ENCODE data around the gene GSN. TPM values are rescaled to one million over a fixed set of nuclear protein-coding genes. Genes with fewer than 3 reads are reported as not detected.

GSN gene
- total RNA-seq, 2 experiments from 2014 or later: 1.7 to 1.8 TPM

DNA sequence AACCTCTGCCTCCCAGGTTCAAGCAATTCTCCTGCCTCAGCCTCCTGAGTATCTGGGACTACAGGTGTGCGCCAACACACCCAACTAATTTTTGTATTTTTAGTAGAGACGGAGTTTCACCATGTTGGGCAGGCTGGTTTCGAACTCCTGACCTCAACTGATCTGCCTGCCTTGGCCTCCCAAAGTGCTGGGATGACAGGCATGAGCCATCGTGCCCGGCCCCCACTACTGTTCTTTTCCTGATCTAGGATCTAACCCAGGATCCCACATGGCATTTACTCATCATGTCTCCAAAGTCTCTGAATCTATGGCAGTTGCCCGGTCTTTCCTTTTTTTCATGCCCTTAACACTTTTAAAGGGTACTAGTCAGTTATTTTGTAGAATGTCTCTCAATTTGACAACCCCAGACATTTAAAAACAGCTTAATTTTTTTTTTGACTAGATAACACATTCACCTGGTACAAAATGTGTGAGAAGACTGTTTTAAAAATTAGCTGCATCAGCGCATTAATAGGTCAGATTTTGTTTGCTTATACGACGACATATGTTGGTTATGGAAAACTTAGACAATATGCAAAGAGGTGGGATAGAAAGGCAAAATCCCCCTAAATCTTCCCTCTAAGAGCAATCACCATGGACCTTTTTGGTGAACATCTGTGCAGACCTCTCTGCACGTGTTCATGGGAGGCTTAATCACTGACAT is 55.6 kb downstream of the GSN start:
- H3K27me3 Mint-ChIP-seq: no peaks in the 10 kb centered on the region
- peaks cover 8% of the 10 kb centered on the region for H3K4me1 Mint-ChIP-seq
- no peaks in the 10 kb centered on the region for H3K36me3 Mint-ChIP-seq
- no peak overlapping the region for H3K27ac Mint-ChIP-seq
- DNase-seq: no peak
- no peaks in the 10 kb centered on the region for H3K9me3 Mint-ChIP-seq
- no peak overlapping the region for H3K4me3 Mint-ChIP-seq

DNA sequence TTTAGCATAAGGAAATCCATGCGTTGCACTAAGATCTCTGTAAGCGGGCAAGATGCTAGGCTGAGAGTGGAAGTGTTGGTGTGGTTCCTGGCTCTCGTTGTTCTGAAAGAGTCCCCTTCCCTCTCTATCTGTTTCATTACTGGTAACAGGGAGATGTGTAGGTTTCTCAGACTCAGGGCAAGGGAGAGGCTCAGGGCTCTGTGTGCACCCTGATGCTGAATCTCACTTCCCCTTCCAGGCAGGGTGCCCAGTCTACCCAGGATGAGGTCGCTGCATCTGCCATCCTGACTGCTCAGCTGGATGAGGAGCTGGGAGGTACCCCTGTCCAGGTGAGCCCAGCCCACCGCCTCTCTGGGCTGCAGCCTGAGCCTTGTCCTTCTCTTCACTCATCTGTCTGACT is 56.4 kb downstream of the GSN start:
- Mint-ChIP-seq H3K36me3 (peaks cover 2% of the 10 kb centered on the region), H3K27me3 (no peaks in the 10 kb centered on the region), H3K4me1 (peaks cover 8% of the 10 kb centered on the region), H3K4me3 (no peak overlapping the region), H3K9me3 (no peaks in the 10 kb centered on the region), H3K27ac (no peak overlapping the region)
- DNase-seq: no peak

DNA sequence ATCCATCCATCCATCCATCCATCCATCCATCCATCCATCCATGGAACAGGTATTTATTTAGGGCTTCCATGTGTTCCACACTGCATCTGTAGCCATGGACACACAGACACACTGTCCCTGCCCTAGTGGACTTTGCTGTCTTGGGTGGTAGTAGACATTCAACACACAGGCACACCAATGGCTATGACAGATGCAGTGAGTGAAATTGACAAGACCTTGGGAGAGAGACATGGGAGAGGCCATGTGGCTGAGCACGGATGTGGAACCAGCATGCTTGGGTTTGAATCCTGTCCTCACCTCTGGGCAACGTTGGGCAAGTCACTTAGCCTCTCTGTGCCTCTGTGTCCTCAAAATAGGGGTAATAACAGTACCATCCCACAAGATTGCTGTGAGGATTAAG is 56.8 kb downstream of the GSN start:
- Mint-ChIP-seq H3K27me3 (no peaks in the 10 kb centered on the region), H3K4me1 (peaks cover 8% of the 10 kb centered on the region), H3K9me3 (no peaks in the 10 kb centered on the region), H3K4me3 (no peak overlapping the region), H3K27ac (no peak overlapping the region), H3K36me3 (peaks cover 2% of the 10 kb centered on the region)
- DNase-seq: no peak

DNA sequence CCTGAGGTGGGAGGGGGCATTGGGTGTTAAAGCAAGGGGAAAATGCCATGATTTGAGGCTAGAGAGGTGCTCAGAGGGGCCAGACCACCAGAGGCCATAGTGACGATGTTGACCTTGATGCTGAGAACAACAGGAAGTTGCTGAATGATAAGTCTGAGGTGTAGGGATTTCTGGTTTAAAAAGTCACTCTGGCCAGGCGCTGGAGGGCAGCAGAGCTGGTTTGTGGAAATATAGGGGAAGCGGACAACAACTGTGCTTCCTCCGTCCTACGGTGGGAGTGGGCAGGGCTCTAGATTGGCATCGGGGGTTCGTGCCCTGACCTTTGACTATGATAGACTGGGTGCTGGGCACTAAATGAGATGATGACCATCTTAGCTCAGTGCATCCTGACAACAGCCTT is 57.4 kb downstream of the GSN start:
- no peak overlapping the region for H3K4me3 Mint-ChIP-seq
- H3K27ac Mint-ChIP-seq: no peak overlapping the region
- H3K27me3 Mint-ChIP-seq: no peaks in the 10 kb centered on the region
- no peak for DNase-seq
- peaks cover 8% of the 10 kb centered on the region for H3K4me1 Mint-ChIP-seq
- H3K36me3 Mint-ChIP-seq: peaks cover 2% of the 10 kb centered on the region
- H3K9me3 Mint-ChIP-seq: no peaks in the 10 kb centered on the region

DNA sequence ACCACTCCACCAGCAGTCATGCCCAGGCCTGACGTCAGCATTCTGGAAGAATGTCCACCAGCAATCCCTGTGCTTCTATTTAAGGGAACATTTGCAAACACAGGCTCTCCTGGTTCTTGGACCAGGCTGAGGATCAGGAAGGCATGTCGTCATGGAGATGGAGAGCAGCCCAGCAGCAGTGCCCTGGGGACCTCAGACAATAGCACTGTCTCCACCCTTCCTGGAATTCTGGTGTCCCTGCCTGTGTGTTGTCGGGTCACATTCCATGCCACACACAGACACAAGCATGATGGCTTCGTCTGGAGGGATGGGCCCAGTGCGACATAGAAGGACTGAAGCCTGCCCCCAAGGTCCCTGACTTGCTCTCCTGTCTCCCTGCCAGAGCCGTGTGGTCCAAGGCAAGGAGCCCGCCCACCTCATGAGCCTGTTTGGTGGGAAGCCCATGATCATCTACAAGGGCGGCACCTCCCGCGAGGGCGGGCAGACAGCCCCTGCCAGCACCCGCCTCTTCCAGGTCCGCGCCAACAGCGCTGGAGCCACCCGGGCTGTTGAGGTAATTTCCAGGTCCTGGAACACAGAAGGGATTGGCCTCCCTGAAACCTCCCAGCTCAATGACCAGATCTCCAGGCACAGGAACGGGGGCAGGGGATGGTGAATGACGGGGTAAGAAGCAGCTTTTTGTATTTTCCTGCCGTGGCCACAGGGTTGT is 58.3 kb downstream of the GSN start:
- Mint-ChIP-seq H3K4me1 (peaks cover 3% of the 10 kb centered on the region), H3K4me3 (no peak overlapping the region), H3K9me3 (no peaks in the 10 kb centered on the region)

DNA sequence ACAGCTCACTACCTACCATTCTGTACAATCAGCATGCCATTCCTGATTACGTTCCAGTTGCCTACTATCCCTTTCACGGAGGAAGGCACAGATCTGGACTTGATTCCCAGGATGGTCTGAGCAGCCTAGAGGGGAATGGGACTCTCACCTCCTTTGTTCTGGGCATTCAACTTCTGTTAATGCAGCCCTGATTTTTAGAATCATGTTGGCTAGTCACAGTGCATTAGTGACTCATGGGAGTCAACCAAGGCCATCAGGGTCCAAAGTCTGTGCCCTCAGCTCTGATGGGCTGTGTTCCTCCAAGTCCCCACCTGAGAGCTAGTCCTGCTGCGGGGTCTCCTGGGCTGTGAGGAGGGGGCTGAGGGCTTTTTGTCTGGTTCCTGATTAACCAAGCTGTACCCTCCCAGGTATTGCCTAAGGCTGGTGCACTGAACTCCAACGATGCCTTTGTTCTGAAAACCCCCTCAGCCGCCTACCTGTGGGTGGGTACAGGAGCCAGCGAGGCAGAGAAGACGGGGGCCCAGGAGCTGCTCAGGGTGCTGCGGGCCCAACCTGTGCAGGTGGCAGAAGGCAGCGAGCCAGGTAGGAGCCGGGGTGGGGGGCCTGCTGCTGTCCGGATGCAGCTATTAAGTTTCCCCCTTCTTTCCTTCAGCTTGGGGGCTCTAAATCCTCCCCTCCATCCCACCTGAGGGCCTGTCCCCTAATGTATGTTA is 59.1 kb downstream of the GSN start:
- no peak for DNase-seq
- H3K4me3 Mint-ChIP-seq: no peak overlapping the region

More for the DNA sequence above, 58.3 kb downstream of the GSN start:
- H3K27me3 Mint-ChIP-seq: no peaks in the 10 kb centered on the region
- H3K27ac Mint-ChIP-seq: no peak overlapping the region
- peaks cover 2% of the 10 kb centered on the region for H3K36me3 Mint-ChIP-seq
- DNase-seq: no peak

DNA sequence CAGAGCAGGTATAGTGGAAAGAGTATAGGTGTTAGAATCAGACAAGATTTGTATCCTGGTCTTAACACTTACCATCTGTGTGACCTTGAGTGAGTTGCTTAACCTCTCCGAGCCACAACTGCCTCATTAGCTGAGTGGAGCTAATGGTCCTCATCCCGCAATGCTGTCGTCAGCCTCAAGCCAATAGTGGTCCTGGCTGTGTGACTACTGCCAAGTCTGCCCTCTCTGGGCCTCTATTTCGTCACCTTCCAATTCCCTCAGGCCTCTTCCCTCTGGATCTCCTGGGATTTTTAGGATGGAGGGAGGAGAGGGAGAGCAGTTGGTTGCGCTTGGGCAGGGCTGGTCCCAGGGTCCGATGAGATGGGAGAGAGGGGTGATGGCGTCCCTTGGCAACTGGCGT is 60.5 kb downstream of the GSN start:
- Mint-ChIP-seq H3K36me3 (peaks cover 2% of the 10 kb centered on the region), H3K27ac (no peak overlapping the region), H3K4me3 (no peak overlapping the region), H3K4me1 (no peaks in the 10 kb centered on the region), H3K9me3 (no peaks in the 10 kb centered on the region), H3K27me3 (no peaks in the 10 kb centered on the region)
- no peak for DNase-seq

More for the DNA sequence above, 59.1 kb downstream of the GSN start:
- Mint-ChIP-seq H3K27me3 (no peaks in the 10 kb centered on the region), H3K36me3 (peaks cover 2% of the 10 kb centered on the region), H3K4me1 (peaks cover 2% of the 10 kb centered on the region), H3K27ac (no peak overlapping the region), H3K9me3 (no peaks in the 10 kb centered on the region)

DNA sequence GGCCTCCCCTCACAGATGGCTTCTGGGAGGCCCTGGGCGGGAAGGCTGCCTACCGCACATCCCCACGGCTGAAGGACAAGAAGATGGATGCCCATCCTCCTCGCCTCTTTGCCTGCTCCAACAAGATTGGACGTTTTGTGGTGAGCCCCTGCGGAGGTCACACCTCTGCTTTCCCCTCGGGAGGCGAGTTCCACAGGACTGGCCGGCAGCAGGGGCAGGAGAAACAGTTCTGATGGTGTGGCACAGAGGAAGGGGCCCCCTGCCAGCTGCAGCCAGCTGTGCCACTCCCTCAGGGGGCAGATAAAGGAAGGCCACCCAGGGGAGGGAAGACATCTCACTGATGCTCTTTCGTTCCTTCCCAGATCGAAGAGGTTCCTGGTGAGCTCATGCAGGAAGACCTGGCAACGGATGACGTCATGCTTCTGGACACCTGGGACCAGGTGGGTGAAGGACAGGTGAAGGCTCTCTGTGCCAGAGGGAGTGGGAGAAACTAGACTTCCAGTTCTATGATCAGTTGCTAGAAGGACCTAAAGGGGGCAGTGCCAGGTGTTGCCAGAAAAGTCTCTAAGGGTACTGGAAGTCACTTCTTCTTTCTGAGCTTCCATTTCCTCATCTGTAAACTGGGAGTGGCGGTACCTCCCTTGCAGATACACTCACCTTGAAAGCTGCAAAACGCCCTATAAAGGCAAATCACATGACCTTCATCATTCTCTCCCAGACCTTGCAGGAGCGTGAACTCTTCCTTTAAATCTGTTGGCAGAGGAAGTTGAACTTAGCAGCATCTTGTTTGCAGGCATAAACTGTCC is 61.1 kb downstream of the GSN start:
- no peak overlapping the region for H3K27ac Mint-ChIP-seq
- no peaks in the 10 kb centered on the region for H3K27me3 Mint-ChIP-seq

DNA sequence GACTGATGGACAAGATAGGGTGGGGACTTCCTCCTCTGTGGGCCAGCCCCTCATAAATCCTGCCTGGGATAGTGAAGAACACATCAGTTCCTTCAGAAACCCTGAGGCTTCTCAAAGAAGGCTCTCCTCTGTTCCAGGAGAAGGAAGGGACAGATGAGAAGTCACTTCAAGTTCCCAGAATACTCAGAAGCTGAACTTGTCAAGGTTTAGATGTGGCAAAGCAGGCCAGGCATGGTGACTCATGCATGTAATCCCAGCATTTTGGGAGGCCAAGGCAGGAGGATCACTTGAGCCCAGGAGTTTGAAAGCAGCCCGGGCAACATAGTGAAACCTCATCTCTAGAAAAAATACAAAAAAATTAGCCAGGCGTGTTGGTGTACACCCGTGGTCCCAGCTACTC is 63.6 kb downstream of the GSN start:
- Mint-ChIP-seq H3K27me3 (no peaks in the 10 kb centered on the region), H3K27ac (no peak overlapping the region), H3K4me3 (no peak overlapping the region), H3K36me3 (peaks cover 2% of the 10 kb centered on the region), H3K4me1 (no peaks in the 10 kb centered on the region), H3K9me3 (no peaks in the 10 kb centered on the region)
- no peak for DNase-seq

More for the DNA sequence above, 61.1 kb downstream of the GSN start:
- H3K36me3 Mint-ChIP-seq: peaks cover 2% of the 10 kb centered on the region
- no peak for DNase-seq
- H3K4me3 Mint-ChIP-seq: no peak overlapping the region
- no peaks in the 10 kb centered on the region for H3K9me3 Mint-ChIP-seq
- H3K4me1 Mint-ChIP-seq: no peaks in the 10 kb centered on the region

DNA sequence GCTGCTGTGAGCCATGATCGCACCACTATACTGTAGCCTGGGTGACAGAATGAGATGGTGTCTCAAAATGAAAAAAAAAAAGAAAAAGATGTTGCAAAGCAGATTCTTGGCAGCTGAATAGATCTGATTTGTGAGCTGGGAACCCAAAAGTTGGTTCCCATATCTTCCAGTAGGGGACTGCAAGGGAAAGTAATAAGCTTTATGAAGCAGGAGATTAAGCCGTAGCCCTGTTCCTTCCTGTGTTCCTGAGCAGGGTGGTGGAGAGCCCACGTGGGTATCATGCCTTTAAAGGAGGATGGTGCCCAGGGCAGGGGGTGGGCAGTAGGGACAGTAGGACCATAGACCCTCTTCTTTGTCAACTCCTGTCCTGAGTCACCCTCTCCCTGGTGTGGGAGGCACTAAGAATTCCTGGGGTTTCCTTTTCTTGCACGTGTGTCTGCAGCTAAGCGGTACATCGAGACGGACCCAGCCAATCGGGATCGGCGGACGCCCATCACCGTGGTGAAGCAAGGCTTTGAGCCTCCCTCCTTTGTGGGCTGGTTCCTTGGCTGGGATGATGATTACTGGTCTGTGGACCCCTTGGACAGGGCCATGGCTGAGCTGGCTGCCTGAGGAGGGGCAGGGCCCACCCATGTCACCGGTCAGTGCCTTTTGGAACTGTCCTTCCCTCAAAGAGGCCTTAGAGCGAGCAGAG is 64.2 kb downstream of the GSN start:
- Mint-ChIP-seq H3K27ac (no peak overlapping the region), H3K4me1 (no peaks in the 10 kb centered on the region), H3K36me3 (peaks cover 2% of the 10 kb centered on the region), H3K27me3 (no peaks in the 10 kb centered on the region), H3K9me3 (no peaks in the 10 kb centered on the region), H3K4me3 (no peak overlapping the region)
- no peak for DNase-seq

DNA sequence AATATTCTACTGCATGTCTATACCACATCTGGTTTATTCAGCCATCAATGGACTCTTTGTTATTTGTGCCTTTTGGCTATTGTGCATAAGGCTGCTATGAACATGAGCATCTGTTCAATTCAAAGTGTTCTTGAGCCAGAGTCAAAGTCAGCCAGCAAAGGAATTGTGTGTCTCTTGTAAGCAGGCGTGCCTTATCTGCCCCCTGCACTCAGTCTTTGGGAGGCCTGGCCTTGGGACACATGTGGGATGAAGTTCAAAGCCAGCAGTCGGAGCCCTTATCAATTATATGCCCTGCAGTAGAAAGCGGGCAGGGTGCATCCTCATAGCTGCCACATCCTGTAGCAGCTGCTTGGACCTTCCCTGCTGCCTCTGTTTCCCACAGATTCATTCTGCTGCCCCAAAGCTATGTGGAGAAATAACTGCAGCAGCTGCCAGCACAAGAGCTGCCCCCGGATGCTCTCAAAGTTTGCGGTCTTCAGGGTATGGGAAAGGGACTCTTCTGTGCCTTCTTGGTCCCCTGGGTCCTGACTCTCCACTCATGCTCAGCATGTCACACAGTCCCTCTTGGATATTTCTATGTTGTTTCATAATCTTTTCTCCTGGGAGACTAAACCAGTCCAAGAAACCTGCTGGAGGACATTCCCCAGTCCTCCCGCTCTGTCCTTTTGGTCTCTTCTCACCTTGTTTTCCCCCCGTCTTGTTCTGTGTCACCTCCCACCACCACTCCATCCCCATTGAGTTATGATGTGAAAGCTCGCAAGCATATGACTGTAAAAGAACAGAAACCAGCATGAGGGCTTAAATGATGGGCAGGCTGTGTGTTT is 66.2 kb downstream of the GSN start:
- no peak overlapping the region for H3K27ac Mint-ChIP-seq
- H3K9me3 Mint-ChIP-seq: no peaks in the 10 kb centered on the region
- DNase-seq: no peak
- H3K36me3 Mint-ChIP-seq: no peaks in the 10 kb centered on the region
- H3K27me3 Mint-ChIP-seq: no peaks in the 10 kb centered on the region
- no peaks in the 10 kb centered on the region for H3K4me1 Mint-ChIP-seq
- no peak overlapping the region for H3K4me3 Mint-ChIP-seq

DNA sequence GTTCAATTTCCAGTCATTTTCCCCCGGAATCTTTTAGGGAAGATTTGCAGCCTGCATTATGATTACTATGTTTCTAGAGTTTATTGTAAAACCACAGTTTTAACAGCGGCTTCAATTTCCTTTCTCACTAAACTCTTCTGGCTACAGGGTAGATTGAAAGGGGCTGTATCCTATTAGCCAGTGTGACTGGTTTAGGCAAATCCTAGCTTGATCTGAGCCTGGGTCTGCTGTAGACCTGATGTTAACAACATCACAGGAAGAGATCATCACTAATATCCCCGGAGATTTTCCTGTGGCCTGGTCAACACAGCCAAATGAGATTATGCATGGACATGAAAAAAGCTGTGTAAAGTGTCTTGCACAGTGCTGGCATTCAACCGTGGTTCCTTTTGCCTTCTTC is 68.7 kb downstream of the GSN start:
- no peak overlapping the region for H3K27ac Mint-ChIP-seq
- no peaks in the 10 kb centered on the region for H3K27me3 Mint-ChIP-seq
- no peaks in the 10 kb centered on the region for H3K4me1 Mint-ChIP-seq
- DNase-seq: no peak
- H3K9me3 Mint-ChIP-seq: no peaks in the 10 kb centered on the region
- H3K36me3 Mint-ChIP-seq: no peaks in the 10 kb centered on the region
- H3K4me3 Mint-ChIP-seq: no peak overlapping the region

DNA sequence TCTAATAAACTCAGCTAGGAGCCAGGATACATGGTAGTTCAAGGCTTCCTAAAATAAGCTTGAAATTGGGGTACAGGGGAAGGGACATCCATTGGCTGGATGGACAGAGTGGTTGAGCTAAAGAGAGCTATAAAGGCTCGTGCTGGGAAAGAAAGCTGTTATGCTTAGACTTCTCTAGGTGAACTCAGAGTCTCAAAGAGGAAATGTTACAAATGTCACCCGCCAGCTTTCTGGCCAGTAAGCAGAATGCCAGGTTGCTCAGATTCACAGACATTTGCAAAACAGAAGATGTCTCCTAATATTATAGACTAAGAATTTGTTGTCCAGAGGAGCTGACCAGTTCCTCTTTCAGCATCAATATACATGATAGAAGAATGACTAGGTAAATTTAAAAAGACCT is 71.5 kb downstream of the GSN start:
- H3K4me1 Mint-ChIP-seq: no peaks in the 10 kb centered on the region
- H3K27ac Mint-ChIP-seq: no peak overlapping the region

More for the DNA sequence above, 71.5 kb downstream of the GSN start:
- no peak overlapping the region for H3K4me3 Mint-ChIP-seq
- no peaks in the 10 kb centered on the region for H3K27me3 Mint-ChIP-seq
- no peak for DNase-seq
- no peaks in the 10 kb centered on the region for H3K9me3 Mint-ChIP-seq
- peaks cover 4% of the 10 kb centered on the region for H3K36me3 Mint-ChIP-seq
